Fibroblast of pulmonary artery (primary cell): ENCODE measurements around the gene LAMA1.

ENCODE experiments used
- DNase-seq: peaks from one replicate; pipeline ENCODE4 v3.0.0-alpha.2; 2010; ENCODE audit warnings: low read depth
- H3K4me3 ChIP-seq: replicated peaks from 2 replicates; pipeline ENCODE4 v1.5.1; 2011; ENCODE audit warnings: low read depth, mild to moderate bottlenecking, control low read depth, low read length, moderate library complexity
- CTCF ChIP-seq: IDR thresholded peaks from 2 replicates; pipeline ENCODE4 v1.5.1; 2011; ENCODE audit warnings: mild to moderate bottlenecking, control low read depth, low read length, inconsistent platforms; ENCODE audit errors: missing control alignments

Gene LAMA1

GRCh38 chr18:7000484-7001096, 117.0 kb downstream of the LAMA1 start:
- no peak overlapping the region for H3K4me3 ChIP-seq
- TF ChIP-seq CTCF: peak; percentile 74
- DNase-seq: peak; percentile 52

GRCh38 chr18:6997808-6998207, 119.8 kb downstream of the LAMA1 start:
- no peak overlapping the region for H3K4me3 ChIP-seq
- no peak for TF ChIP-seq CTCF
- DNase-seq: peak; percentile 62

GRCh38 chr18:6994771-6995430, 122.7 kb downstream of the LAMA1 start:
- TF ChIP-seq CTCF: no peak
- no peak overlapping the region for H3K4me3 ChIP-seq
- no peak for DNase-seq

GRCh38 chr18:6994056-6994770, 123.4 kb downstream of the LAMA1 start:
- TF ChIP-seq CTCF: no peak
- DNase-seq: peak; percentile 9

GRCh38 chr18:6992761-6993160, 124.8 kb downstream of the LAMA1 start:
- H3K4me3 ChIP-seq: no peak overlapping the region
- no peak for DNase-seq
- no peak for TF ChIP-seq CTCF

More at GRCh38 chr18:6994056-6994770, 123.4 kb downstream of the LAMA1 start:
- H3K4me3 ChIP-seq: no peak overlapping the region

GRCh38 chr18:6983366-6983765, 134.2 kb downstream of the LAMA1 start:
- no peak for TF ChIP-seq CTCF
- no peak for DNase-seq
- no peak overlapping the region for H3K4me3 ChIP-seq
